GM12891 (cell line): ENCODE data around the gene TRIM8.

Source experiments
- DNase-seq: peaks from one replicate; pipeline ENCODE4 v3.0.0; 2011; ENCODE audit warnings: low spot score; ENCODE audit not compliant: insufficient read length
- FAIRE-seq: peaks from 2 replicates; lab custom pipeline; 2011; peaks lifted over from hg19 to GRCh38; lab: Jason Lieb, UNC
- PAX5 ChIP-seq: IDR thresholded peaks from 2 replicates; pipeline ENCODE4 v1.6.1; 2011; ENCODE audit warnings: low read length, moderate library complexity, mild to moderate bottlenecking; ENCODE audit not compliant: insufficient read depth, severe bottlenecking
- POLR2A ChIP-seq: IDR thresholded peaks from 2 replicates; pipeline ENCODE4 v1.6.1; 2011; ENCODE audit warnings: low read depth, low read length, control low read depth
- POLR2AphosphoS5 ChIP-seq: IDR thresholded peaks from 2 replicates; pipeline ENCODE4 v1.6.1; 2011; ENCODE audit warnings: low read depth, low read length, control low read depth
- POU2F2 ChIP-seq: IDR thresholded peaks from 2 replicates; pipeline ENCODE4 v1.6.1; 2011; ENCODE audit warnings: low read depth, mild to moderate bottlenecking, control low read depth, low read length, moderate library complexity
- SPI1 ChIP-seq: IDR thresholded peaks from 2 replicates; pipeline ENCODE4 v1.6.1; 2011; ENCODE audit warnings: low read depth, low read length, control low read depth
- TAF1 ChIP-seq: IDR thresholded peaks from 2 replicates; pipeline ENCODE4 v1.6.1; 2011; ENCODE audit warnings: low read depth, low read length, control low read depth

TRIM8 gene

DNA sequence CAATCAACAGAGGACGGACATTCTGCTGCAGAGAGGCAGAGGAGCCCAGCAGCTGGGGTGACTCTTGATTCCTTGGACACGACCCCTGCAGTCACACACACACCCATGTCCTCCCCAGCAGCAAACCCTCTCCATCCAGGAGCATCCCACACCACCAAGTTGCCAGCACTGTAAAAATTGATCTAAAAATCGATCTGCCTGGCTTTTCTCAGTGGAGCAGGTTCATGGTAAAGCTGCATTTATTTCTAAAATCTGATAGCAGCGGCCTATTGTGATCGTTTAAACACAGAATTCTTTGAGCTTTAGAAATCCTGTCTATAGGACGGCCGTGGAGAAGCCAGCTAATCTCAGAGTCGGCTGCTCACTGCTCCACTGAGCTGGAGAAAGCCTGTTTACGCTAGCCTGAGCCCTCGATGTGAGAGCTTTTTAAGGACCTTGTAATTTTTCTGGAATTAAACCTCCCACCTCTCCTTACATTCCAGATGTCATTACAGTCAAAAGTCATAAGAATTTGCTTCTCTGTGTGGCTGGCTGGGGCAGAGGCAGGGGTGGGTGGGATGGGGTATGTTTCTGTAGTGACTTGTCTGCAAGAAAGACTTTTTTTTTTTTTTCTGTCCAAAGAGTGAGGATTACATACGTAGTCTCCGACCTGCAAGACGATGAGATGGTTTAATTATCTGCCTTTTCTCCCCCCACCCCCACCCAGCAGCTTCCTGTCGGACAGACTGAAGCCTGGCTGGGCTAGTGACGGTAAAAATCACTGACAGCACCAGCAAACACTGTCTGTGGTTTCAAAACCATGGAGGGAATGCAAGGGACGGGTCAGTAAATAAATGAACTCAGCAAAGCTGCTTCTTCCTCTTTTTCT lies 31.6 kb downstream of the TRIM8 start:
- FAIRE-seq (no peak), DNase-seq (no peak)
- no peak for TF ChIP-seq POU2F2
- TF ChIP-seq SPI1, result peak; percentile 48; the same call in 1 of the 2 replicates
- no peak for TF ChIP-seq POLR2AphosphoS5
- no peak for TF ChIP-seq TAF1
- no peak for TF ChIP-seq POLR2A
- TF ChIP-seq PAX5, result no peak

DNA sequence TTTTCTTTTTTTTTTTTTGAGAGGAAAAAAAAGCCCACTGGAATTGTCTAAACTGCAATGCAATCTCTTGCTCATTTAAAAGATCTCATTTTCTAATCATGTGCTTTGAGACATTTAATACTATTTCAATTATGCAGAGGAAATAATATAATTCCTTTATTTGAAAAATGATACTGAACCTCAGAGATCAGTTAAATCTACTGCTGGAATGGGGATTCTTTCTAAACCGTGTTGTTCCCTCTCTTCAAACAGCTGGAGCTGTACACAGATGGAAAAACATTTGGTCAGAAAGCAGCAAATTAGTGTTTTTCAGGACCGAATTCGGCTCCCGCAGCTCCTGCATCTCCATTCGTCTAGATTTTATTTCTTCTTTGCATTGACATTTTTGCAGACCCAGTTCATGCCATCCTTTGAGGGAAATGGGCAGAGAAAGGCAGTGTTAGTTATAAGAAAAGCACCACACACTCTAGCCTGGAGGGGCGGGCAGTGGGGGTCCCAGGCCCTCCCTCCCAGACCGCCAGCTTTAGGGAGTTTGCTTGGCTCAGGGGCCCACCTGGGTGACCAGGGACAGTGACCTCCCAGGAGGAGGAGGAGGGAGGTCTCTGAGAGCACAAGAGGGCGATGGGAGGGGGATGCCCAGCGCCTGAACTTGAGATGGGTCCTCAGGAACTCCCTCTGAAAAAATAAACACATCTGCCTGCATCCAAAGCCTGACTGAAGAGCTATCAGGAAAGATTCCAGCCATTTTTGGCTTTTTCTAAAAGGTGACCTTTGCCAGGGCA lies 32.4 kb downstream of the TRIM8 start:
- no peak for TF ChIP-seq POU2F2
- FAIRE-seq (no peak), DNase-seq (no peak)

DNA sequence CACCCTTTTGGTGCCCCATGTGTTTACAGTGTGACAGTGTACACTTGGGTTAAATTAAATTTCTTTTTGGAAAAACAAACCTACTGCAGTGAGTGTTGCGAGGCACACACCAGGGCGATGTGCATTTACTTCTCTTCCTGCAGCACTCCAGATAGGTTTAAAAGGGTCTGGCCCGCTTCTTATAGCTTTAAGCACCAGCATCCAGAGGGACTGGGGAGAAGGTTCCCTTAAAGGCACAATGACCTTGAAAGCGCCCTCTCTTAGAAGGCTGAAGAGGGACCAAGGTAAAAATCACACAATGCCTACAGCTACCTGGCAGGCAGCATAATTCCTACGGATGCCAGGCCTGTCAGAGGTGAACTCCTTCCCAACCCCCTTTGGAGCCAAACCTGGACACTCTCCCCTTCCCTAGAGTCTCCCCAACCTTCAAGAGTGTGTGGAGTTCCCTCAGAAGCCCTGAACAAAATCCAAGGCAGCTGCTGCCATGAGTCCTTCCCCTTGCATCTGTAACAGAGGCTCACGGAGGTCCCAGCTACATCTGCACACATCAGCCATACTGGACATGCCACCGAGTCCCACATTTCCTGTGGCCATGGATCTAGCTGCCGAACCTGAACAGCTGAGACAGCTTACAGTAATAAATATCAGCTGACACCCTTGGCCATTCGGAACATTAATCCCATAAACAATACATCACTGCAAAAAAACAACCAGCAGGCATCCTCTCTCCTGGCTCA lies 33.2 kb downstream of the TRIM8 start:
- TF ChIP-seq POU2F2, result no peak
- TF ChIP-seq POLR2AphosphoS5, result no peak
- TF ChIP-seq PAX5, result no peak
- TF ChIP-seq SPI1, result no peak
- DNase-seq (no peak), FAIRE-seq (no peak)

DNA sequence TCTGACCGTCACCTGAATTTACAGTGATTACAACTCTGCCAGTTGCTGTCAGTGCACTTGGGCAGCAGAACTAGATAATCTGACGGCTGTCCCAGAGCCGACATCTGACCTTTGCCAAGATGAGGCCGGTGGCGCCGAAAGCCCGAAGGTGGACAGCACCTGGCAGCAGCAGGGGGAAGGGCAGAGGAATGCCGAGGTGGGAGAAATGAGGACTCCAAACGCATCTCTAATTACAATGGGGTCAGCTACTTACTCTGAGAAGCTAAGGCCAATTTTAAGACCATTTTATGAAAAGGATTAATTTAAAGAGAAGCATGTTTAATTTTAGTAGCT lies 33.8 kb downstream of the TRIM8 start:
- FAIRE-seq, result no peak
- no peak for DNase-seq
- TF ChIP-seq POLR2AphosphoS5, result no peak
- TF ChIP-seq POU2F2, result no peak
- TF ChIP-seq SPI1, result no peak
- no peak for TF ChIP-seq PAX5
- no peak for TF ChIP-seq POLR2A

DNA sequence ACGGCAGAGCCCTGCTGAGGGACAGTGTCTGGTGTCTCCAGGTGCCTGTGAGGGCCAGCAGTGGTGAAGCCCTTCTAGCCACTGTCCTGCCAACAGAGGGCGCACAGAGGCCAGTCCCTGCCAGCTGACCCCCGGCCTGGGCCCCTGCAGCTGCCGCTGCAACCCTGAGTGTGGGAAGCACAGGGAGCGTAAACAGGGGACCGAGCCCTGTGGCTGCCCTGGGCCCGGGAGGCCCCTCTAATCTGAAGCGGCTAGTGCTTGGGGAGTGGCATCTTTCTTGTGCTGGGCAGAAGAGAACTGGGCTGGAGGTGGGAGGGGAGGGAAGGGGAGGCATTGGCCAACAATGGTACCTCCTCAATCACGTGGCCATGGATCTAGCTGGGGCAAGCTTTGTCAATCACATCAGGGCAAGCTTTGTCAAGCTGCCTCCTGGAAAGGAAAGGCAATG lies 34.6 kb downstream of the TRIM8 start:
- TF ChIP-seq PAX5 (no peak), POU2F2 (no peak), POLR2A (no peak), TAF1 (no peak), SPI1 (no peak), POLR2AphosphoS5 (no peak)
- FAIRE-seq, result no peak
- DNase-seq, result no peak

DNA sequence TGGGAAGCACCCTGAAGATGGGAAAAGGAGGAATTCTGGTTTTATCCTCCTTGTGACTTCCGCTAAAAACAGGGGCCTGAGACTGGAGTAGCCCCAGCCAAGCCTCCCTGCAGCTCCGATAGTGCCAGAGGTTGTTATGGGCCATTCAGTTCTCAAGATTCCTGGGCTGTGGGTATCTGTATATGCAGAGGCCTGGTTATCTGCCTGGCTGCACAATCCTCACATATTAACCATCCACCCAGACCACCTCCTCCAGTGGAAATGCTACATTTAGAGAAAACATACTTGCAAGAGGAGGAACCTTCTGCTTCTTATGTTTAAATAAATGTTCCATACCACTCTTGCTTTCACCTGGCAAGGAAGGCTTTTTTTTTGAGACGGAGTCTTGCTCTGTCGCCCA lies 35.3 kb downstream of the TRIM8 start:
- DNase-seq (no peak), FAIRE-seq (no peak)
- TF ChIP-seq POLR2A, result no peak
- no peak for TF ChIP-seq POLR2AphosphoS5
- TF ChIP-seq PAX5, result no peak
- no peak for TF ChIP-seq TAF1
- TF ChIP-seq SPI1, result no peak
- no peak for TF ChIP-seq POU2F2

DNA sequence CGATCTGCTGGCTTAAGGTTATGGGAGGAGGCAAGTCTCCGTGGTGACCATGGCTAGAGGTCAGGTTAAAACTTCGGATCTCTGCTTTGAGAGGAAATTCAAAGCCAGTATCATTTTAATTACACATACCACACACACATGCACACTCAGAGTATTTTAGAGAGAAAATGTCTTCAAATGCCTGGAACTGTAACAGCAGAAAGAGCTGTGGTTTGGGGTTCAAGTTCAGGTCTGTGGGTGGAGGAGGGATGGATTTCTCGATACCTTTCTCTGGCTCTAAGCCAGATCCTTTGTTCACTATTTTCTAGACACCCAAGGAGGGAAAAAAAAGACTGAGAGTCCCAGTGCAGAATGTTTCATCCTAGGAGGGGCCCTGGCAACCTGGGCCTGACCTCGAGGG lies 37.4 kb downstream of the TRIM8 start:
- DNase-seq (no peak), FAIRE-seq (no peak)
- TF ChIP-seq PAX5 (no peak), TAF1 (no peak), SPI1 (no peak), POLR2AphosphoS5 (no peak), POU2F2 (no peak), POLR2A (no peak)

DNA sequence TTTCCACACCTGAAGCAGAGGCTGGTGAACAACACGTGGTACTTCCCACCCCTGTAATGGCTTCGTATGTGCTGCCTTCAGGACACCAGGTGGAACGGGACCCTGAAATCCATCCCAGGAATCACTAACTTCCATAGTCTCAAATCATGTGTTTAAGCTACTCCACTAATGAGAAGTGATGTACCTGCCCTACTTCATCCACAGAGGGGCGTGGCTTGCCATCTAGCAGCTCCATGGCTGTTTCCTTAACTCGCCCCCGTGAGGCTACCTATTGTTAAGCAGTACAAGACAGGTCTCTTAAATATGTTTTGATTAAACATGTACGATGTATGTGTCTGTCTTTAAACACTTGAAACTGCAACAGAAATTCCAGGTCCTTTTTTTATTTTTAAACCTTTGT lies 38.1 kb downstream of the TRIM8 start:
- FAIRE-seq, result no peak
- TF ChIP-seq POU2F2, result no peak
- no peak for TF ChIP-seq SPI1
- TF ChIP-seq POLR2AphosphoS5, result no peak
- TF ChIP-seq PAX5, result no peak
- no peak for TF ChIP-seq TAF1
- TF ChIP-seq POLR2A, result no peak
- DNase-seq, result no peak

DNA sequence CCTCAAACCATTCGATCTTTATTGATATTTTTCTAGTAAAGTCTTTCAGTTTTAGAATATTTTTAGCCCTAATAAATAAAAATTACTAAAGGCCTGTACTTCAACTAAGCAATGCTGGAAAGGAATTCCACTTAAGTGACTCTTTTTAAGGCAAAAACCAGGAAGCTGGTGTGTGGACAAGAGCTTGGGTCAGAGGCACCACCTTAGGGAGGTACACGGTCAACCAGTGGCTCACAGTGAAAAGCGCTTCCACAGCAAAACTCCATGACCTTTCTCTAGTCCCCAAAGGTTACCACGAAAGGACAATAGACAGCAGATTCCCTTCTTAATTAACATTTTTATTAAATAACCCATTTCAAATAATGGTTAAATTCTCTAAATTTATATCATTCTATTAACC lies 38.7 kb downstream of the TRIM8 start:
- no peak for TF ChIP-seq POLR2AphosphoS5
- no peak for TF ChIP-seq TAF1
- TF ChIP-seq POU2F2, result no peak
- TF ChIP-seq PAX5, result no peak
- TF ChIP-seq SPI1, result no peak
- TF ChIP-seq POLR2A, result no peak
- DNase-seq, result no peak
- FAIRE-seq, result no peak
